ENCODE measurements around the gene OR8S1. TPM values are rescaled to one million over a fixed set of nuclear protein-coding genes. Genes with fewer than 3 reads are reported as not detected.
"Not testable (repeated sequence)": the region's sequence is repeated elsewhere in the genome, so short reads cannot be mapped to it uniquely, and the experiment has no call there.

Gene OR8S1, protein sequence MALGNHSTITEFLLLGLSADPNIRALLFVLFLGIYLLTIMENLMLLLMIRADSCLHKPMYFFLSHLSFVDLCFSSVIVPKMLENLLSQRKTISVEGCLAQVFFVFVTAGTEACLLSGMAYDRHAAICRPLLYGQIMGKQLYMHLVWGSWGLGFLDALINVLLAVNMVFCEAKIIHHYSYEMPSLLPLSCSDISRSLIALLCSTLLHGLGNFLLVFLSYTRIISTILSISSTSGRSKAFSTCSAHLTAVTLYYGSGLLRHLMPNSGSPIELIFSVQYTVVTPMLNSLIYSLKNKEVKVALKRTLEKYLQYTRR
- not detected in 2 replicates for total RNA-seq (ENCODE audit: low replicate concordance)

DNA sequence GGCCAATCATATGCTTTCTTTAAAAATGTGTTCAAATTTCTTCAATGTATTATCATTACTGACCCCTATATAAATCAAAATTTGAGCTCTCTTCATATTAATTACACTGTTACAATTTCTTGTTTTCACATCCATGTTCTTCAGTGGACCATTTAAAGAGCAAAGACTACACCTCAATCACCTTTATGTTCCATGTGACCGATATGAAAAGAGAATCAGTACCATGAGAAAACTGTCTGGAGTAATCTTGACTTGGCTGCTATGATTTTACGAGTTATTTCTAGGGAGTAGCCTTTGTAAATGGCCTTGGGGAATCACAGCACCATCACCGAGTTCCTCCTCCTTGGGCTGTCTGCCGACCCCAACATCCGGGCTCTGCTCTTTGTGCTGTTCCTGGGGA is at the start of gene OR8S1:
OR8S1 (plus strand) TSS at position 301 of the 400 bp plus-strand sequence; CDS start at position 301, 0 bp downstream.
- no peak within 1 kb of the TSS for H3K4me3 ChIP-seq (ENCODE audit: low read depth, low read length)
- TF ChIP-seq, protein P1, sequence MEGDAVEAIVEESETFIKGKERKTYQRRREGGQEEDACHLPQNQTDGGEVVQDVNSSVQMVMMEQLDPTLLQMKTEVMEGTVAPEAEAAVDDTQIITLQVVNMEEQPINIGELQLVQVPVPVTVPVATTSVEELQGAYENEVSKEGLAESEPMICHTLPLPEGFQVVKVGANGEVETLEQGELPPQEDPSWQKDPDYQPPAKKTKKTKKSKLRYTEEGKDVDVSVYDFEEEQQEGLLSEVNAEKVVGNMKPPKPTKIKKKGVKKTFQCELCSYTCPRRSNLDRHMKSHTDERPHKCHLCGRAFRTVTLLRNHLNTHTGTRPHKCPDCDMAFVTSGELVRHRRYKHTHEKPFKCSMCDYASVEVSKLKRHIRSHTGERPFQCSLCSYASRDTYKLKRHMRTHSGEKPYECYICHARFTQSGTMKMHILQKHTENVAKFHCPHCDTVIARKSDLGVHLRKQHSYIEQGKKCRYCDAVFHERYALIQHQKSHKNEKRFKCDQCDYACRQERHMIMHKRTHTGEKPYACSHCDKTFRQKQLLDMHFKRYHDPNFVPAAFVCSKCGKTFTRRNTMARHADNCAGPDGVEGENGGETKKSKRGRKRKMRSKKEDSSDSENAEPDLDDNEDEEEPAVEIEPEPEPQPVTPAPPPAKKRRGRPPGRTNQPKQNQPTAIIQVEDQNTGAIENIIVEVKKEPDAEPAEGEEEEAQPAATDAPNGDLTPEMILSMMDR (IDR thresholded peaks at IDR 0.05; ENCODE audit: insufficient read depth, low read length): no peak
- no peak for DNase-seq (ENCODE audit: low read depth)

- no peak for DNase-seq (ENCODE audit: low read depth)
- no peak within 1 kb of the TSS for H3K4me3 ChIP-seq (ENCODE audit: low read depth, low read length)
- TF ChIP-seq, protein P1 (IDR thresholded peaks at IDR 0.05; ENCODE audit: insufficient read depth, low read length): no peak
Observed at GRCh38 chr12:48482198-48482597, 43.2 kb upstream of the OR8S1 start, which contains the start of gene C12orf54. C12orf54 (plus strand) TSS chr12:48482498; CDS start chr12:48483297, 799 bp downstream.

- no peak overlapping the region for H3K4me3 ChIP-seq (ENCODE audit: low read depth, low read length)
- no peak for DNase-seq (ENCODE audit: low read depth)
- TF ChIP-seq, protein P1 (IDR thresholded peaks at IDR 0.05; ENCODE audit: insufficient read depth, low read length): no peak
Observed at GRCh38 chr12:48482930-48483329, 42.5 kb upstream of the OR8S1 start.

- DNase-seq (ENCODE audit: low read depth): no peak
- TF ChIP-seq, protein P1 (IDR thresholded peaks at IDR 0.05; ENCODE audit: insufficient read depth, low read length): no peak
- H3K4me3 ChIP-seq (ENCODE audit: low read depth, low read length): no peak overlapping the region
Observed at GRCh38 chr12:48486261-48486660, 39.2 kb upstream of the OR8S1 start.

DNA sequence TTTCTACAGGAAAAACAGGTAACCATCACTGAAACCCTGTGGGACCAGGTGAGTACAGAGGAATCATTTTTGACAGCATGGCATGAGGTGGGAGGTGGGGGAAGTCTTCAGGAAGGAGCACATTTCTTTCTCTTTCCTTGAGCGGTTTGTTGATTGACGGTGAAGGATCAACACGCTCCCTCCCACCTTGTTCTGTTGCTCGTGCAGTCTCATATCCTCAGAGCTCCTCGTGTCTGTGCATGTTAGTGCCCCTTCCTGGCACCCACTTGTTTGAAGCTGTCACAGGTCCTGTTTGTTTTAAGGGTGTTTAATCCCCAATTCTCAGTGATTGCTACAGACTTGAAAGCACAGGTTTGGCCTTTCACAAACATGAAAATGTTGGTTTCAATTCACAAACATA is 38.8 kb upstream of the OR8S1 start:
- TF ChIP-seq, protein P1 (IDR thresholded peaks at IDR 0.05; ENCODE audit: insufficient read depth, low read length): no peak
- H3K4me3 ChIP-seq (ENCODE audit: low read depth, low read length): no peak overlapping the region
- no peak for DNase-seq (ENCODE audit: low read depth)

DNA sequence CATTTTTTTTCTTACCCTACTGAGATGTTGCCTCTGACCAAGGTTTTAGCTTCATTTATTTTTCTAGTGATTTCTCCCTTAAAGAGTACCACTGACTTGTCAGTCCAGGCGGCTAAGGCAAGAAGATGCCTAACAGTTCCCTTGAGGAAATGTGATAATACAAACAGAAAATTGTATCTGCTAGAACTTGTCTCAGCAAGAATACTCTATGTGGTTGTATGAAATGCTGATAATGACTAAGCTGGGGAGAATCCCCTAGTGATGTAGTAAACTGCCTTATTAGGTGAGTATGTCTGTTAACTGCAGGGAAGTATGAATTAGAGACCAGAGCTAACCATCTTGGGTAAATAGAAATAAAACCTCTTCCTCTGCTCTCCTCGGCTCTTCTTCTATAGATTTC is 36.4 kb upstream of the OR8S1 start:
- DNase-seq (ENCODE audit: low read depth): no peak
- no peak overlapping the region for H3K4me3 ChIP-seq (ENCODE audit: low read depth, low read length)
- TF ChIP-seq, protein P1 (IDR thresholded peaks at IDR 0.05; ENCODE audit: insufficient read depth, low read length): no peak

- H3K4me3 ChIP-seq (ENCODE audit: low read depth, low read length); DNase-seq (ENCODE audit: low read depth): not testable (repeated sequence)
Observed at GRCh38 chr12:48489456-48489855, 36.0 kb upstream of the OR8S1 start.

- H3K4me3 ChIP-seq (ENCODE audit: low read depth, low read length); DNase-seq (ENCODE audit: low read depth): not testable (repeated sequence)
Observed at GRCh38 chr12:48500281-48500680, 25.2 kb upstream of the OR8S1 start.

DNA sequence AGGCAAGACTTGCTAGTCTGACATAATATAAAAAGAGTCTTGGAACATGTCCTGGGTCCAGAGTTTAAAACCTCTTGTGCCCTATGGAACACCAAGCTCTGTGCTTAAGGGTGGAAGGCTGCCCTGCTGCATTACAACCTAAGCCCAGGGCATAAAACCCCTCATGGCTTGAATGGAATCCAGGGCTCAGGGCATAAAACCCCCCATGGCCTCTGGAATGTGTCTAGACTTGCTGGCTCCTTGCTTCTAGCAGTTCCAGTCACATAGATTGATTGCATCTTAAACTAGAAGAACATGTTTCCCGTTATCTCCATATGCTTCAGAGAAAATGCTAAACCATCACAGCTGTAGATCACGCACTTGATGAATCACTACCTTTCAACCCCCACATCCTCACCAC is 18.6 kb upstream of the OR8S1 start:
- not testable (repeated sequence) for DNase-seq (ENCODE audit: low read depth); H3K4me3 ChIP-seq (ENCODE audit: low read depth, low read length)
